GM10266 (cell line): Measurements from ENCODE around the gene NUTM2B.
"Not testable (repeated sequence)": the region's sequence is repeated elsewhere in the genome, so short reads cannot be mapped to it uniquely, and the experiment has no call there.

Experiments
- DNase-seq: peaks from one replicate; pipeline ENCODE4 v3.0.0; 2012; ENCODE audit errors: extremely low spot score

The NUTM2B gene, protein sequence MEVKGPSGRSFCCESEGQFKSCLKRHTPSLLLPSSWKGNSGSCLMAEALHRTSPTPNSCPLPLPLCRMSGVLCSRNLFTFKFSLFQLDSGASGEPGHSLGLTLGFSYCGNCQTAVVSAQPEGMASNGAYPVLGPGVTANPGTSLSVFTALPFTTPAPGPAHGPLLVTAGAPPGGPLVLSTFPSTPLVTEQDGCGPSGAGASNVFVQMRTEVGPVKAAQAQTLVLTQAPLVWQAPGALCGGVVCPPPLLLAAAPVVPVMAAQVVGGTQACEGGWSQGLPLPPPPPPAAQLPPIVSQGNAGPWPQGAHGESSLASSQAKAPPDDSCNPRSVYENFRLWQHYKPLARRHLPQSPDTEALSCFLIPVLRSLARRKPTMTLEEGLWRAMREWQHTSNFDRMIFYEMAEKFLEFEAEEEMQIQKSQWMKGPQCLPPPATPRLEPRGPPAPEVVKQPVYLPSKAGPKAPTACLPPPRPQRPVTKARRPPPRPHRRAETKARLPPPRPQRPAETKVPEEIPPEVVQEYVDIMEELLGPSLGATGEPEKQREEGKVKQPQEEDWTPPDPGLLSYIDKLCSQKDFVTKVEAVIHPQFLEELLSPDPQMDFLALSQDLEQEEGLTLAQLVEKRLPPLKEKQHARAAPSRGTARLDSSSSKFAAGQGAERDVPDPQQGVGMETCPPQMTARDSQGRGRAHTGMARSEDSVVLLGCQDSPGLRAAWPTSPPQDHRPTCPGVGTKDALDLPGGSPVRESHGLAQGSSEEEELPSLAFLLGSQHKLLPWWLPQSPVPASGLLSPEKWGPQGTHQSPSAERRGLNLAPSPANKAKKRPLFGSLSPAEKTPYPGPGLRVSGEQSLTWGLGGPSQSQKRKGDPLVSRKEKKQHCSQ

DNA sequence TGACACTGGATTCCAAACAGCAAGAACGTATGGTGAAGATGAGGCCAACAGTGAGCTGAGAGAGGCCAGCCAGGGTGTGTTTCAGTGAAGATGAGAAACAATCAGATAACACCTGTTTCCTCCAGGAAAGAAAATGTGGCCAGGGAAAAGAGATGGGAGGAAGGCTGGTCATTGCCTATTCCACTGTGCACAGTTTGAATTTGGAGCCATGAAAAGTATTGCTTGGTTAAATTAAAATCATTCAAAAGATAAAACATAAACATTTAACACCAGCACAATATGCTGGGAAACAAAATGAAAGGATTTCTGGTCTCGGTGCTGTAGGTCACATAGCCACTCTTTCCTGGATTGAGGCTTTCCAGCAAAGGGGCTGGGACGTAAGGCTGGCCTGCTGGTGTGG lies at the start of gene NUTM2B:
TSS of gene NUTM2B (plus strand) at position 301 of the 400 bp plus-strand sequence. CDS start 383 bp downstream, outside the sequence.
- not testable (repeated sequence) for DNase-seq

DNA sequence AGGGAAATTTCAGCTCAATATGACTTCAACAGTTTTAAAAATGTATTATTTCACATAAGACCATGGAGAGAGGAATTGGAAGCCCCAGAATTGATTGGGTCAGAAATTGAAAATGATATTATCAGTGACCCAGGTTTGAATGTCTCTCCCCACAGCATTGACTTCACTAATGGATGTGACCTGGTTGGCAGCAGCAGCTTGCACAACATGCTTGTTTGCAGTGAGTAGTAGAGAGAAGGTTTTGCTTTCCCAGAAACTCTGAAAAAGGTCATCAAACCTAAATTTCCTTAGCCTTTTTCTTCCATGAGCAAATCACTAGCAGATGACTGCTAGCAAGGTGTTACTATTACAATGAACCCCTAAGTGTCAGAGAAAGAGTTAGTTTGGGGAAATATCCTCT lies 39.7 kb upstream of the NUTM2B start:
- DNase-seq: not testable (repeated sequence)

DNA sequence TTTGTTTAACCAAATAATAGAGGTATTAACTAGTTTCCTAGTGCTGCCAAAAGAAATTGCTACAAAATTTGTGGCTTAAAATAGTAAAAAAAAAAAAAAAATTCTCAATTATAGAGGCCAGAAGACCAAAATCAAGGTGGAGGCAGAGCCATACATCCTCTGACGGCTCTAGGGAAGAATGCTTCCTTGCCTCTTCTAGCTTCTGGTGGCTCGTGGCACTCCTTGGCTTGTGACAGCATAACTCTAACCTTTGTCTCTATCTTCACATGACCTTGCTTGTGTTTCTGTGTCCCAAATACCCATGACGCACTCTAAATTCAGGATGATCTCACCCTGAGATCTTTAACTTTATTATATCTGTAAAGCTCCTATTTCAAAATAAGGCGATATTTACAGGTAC lies 38.3 kb upstream of the NUTM2B start:
- not testable (repeated sequence) for DNase-seq

GRCh38 chr10:79669248-79669788 lies 33.7 kb upstream of the NUTM2B start:
- not testable (repeated sequence) for DNase-seq

DNA sequence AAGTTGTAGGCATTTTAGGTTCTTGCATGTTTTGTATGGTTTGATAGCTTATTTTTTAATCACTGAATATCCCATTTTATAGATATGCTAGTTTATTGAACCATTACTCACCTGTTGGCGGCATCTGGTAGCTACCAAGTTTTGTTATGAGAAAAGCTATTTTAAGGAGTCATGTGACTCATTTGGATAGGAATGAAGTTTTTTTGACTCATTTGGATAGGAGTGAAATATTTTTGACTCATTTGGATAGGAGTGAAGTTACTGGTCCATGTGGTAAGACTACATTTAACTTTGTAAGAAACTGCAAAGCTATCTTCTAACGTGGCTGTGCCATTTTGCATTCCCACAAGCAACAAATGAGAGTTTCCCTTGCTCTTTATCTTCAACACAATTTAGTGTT lies 28.1 kb upstream of the NUTM2B start:
- not testable (repeated sequence) for DNase-seq

- DNase-seq: not testable (repeated sequence)
Measured at GRCh38 chr10:79683026-79683883, 19.8 kb upstream of the NUTM2B start.

GRCh38 chr10:79683884-79684720 lies 18.9 kb upstream of the NUTM2B start:
- DNase-seq: not testable (repeated sequence)

DNA sequence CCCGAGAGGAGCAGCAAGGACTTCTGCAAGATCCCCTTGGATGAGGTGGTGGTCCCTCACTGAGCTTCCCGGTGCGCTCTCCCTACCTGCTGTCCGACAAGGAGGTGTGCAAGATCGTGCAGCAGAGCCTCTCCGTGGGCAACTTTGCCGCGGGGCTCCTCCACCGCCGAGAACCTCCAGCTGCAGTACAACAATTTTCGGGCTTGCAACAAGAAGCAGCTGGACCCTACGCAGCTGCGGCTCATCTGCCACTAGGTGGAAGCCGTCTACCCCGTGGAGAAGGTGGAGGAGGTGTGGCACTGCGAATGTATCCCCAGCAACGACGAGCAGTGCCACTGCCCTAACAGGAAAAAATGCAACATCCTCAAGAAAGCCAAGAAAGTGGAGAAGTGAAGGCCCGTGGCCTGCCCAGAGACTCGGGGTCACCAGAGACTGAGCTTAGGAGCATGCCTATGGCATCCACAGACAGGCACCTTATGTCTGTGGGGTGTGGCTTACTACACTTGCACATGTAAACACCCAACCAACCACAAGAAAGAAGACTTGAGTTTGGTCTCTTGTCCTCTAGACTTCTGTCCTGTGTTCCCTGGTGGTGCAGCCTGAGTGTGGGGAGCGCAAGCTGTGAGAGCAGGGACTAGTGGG lies 17.9 kb upstream of the NUTM2B start:
- DNase-seq: not testable (repeated sequence)

- not testable (repeated sequence) for DNase-seq
Measured at GRCh38 chr10:79686595-79686994, 16.4 kb upstream of the NUTM2B start.

DNA sequence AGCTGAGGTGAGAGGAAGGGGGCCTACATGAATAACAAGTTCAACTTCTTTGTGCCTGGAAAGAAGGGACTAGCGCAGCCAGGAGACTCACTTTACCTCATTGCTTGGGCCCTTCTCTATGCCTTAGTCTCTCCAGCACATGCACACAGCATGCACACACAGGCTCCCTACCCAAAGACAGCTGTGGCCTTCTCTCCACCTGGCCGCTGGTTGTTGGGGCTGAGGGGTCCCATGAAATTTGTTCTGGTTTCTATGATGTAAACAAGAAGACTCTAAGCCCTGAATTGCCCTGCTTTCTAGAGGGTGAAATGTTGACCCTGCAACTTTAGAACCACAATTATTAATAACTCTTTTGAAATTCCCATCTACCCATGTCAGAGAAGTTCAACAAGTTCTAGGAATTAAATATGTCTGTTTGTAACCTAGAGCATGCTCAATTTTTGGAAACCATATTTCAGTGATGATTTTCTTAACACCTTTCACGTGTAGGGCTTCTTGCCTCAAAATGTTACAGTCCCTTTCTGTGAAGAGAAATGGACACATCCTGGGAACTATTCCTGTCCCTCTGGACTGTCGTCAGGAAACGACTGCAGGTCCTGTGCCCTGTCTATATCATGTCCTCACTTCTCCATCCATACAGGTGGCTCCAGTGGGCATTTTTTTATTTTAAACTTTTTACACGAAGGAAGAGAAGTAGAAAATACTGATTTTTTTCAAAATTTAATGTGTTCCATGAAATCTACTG lies 15.4 kb upstream of the NUTM2B start:
- DNase-seq: not testable (repeated sequence)

DNA sequence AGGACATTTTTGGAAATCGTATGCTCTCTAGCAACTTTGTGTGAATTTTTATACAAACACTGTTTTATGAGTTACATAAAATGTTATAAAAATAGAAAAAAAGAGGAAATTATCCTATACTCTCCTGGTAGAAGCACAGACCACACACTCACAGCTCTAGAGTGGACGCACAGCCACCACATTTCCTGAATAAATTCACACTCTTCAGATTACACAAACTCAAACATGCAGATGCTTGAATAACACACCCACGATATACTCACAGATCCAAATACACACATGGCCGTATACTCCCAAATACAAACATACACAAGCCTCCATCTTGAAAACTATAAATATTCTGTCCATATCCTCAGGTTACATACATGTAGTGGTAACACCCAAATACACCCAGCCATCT lies 14.2 kb upstream of the NUTM2B start:
- not testable (repeated sequence) for DNase-seq

- DNase-seq: not testable (repeated sequence)
Measured at GRCh38 chr10:79696596-79696995, 6.4 kb upstream of the NUTM2B start.

DNA sequence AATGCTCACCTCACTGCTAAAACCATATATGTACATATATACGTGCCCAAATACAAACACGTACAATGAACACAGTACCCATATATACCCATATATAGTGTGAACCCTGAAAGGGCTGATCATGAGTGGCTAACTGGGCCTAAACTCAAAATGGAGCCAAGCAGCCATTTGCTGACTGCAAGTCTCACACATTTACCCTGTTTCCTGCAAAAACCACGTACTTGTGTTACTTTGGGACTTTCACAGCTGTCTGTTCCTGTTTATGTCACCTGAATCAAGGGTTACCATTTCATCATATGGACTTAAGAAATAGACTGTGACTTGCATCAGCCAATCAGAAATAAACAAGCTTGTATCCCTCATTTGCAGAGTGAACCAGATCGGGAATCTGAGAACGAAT lies 5.9 kb upstream of the NUTM2B start:
- not testable (repeated sequence) for DNase-seq

GRCh38 chr10:79700381-79700944 lies 2.6 kb upstream of the NUTM2B start:
- DNase-seq: not testable (repeated sequence)

DNA sequence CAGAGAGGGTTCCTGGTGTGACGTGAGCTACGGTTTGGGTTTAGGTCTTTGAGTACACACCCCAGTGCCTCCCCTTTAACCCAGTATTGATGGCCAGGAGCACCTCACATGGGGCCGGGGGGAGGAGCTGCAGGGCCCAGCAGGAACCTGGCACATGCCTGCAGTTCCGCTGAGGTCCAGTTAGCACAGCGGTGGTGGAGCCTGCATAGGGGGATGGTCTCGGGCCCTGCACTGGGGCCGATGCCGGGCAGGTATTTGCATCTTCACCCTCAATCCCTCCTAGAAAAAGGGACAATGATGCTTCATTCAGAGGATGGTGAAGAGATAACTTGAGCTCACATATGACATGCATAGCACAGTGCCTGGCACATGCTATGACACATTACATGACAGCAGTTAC lies 4.0 kb downstream of the NUTM2B start:
- not testable (repeated sequence) for DNase-seq

GRCh38 chr10:79714976-79715375 lies 11.9 kb downstream of the NUTM2B start:
- not testable (repeated sequence) for DNase-seq

DNA sequence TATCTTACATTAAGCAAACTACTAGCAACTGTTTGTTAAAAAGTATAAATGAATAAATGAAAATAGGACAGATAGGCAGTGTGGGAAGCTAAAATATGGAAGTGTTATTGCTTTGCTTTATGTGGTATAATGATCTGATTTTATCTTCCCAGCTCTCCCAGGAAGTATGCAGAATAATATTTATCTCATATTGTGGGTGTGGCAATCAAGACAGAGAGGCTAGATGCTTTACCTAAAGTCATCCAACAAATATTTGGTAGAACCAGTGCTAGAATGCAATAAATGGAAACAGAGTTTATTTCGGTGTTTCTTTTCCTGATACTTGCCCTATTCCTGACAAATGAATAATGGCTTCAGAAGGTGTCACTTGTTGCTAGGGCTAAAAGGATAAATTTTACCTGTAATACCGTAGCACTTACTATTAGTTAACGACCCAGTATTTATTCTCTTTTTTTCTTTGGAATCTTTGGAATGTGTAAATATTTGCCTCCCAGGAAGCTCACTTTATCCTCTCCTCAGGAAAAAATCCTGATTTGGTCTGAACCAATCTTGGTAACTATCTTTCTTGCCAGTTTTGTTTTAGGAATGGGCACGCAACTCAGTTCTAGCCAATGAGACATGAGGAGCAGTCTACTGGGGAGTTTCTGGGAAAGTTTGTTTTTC lies 14.0 kb downstream of the NUTM2B start:
- DNase-seq: not testable (repeated sequence)

GRCh38 chr10:79720000-79720399 lies 17.0 kb downstream of the NUTM2B start:
- not testable (repeated sequence) for DNase-seq
